HG02623 (cell line): ENCODE measurements around the gene DMWD.

Experiments used
- ATAC-seq: cut with Tn5 transposase; IDR thresholded peaks from one replicate; pipeline ENCODE4 v1.9.1; 2021; ENCODE audit warnings: moderate library complexity; ENCODE audit not compliant: unreplicated experiment

Gene DMWD

GRCh38 chr19:45771311-45771933, 21.2 kb downstream of the DMWD start:
- ATAC-seq, result no peak

- ATAC-seq, result peak; percentile 40
Observed at GRCh38 chr19:45770192-45771101, 22.2 kb downstream of the DMWD start.

GRCh38 chr19:45769821-45770191, 22.8 kb downstream of the DMWD start:
- ATAC-seq, result no peak

- peak; percentile 53 for ATAC-seq
Observed at GRCh38 chr19:45768984-45769782, 23.5 kb downstream of the DMWD start, which contains the start of gene SIX5. SIX5 (minus strand) TSS chr19:45769252; CDS start chr19:45768844, 408 bp downstream.

GRCh38 chr19:45768655-45768983, 24.0 kb downstream of the DMWD start:
- no peak for ATAC-seq

- no peak for ATAC-seq
Observed at GRCh38 chr19:45767881-45768654, 24.6 kb downstream of the DMWD start.

GRCh38 chr19:45767410-45767880, 25.2 kb downstream of the DMWD start:
- no peak for ATAC-seq

- no peak for ATAC-seq
Observed at GRCh38 chr19:45766869-45767346, 25.7 kb downstream of the DMWD start.

GRCh38 chr19:45766296-45766868, 26.3 kb downstream of the DMWD start:
- ATAC-seq, result no peak

- ATAC-seq, result no peak
Observed at GRCh38 chr19:45765702-45766295, 26.8 kb downstream of the DMWD start.

- ATAC-seq, result no peak
Observed at GRCh38 chr19:45764945-45765701, 27.5 kb downstream of the DMWD start.

- ATAC-seq, result no peak
Observed at GRCh38 chr19:45764475-45764874, 28.2 kb downstream of the DMWD start.

- no peak for ATAC-seq
Observed at GRCh38 chr19:45763691-45764294, 28.9 kb downstream of the DMWD start.

GRCh38 chr19:45762870-45763631, 29.6 kb downstream of the DMWD start:
- ATAC-seq, result no peak

GRCh38 chr19:45761714-45762113, 30.9 kb downstream of the DMWD start:
- ATAC-seq, result no peak

- ATAC-seq, result no peak
Observed at GRCh38 chr19:45758921-45759320, 33.7 kb downstream of the DMWD start.

- ATAC-seq, result no peak
Observed at GRCh38 chr19:45757695-45758094, 35.0 kb downstream of the DMWD start.

GRCh38 chr19:45754323-45754722, 38.3 kb downstream of the DMWD start:
- no peak for ATAC-seq
